ENCODE results near the gene PLCE1.

Gene PLCE1

GRCh38 chr10:94025806-94026205, 32.1 kb downstream of the PLCE1 start:
- no peak for DNase-seq

GRCh38 chr10:94027197-94027596, 33.5 kb downstream of the PLCE1 start:
- no peak for DNase-seq

GRCh38 chr10:94029955-94030354, 36.2 kb downstream of the PLCE1 start:
- DNase-seq: no peak

- no peak for DNase-seq
These were observed 42.4 kb downstream of the PLCE1 start for GRCh38 chr10:94035982-94036765.

- no peak for DNase-seq
These were observed 43.0 kb downstream of the PLCE1 start for GRCh38 chr10:94036766-94037033.

GRCh38 chr10:94037286-94037685, 43.6 kb downstream of the PLCE1 start:
- no peak for DNase-seq

GRCh38 chr10:94038024-94038423, 44.3 kb downstream of the PLCE1 start:
- no peak for DNase-seq

GRCh38 chr10:94041206-94041605, 47.5 kb downstream of the PLCE1 start:
- no peak for DNase-seq

GRCh38 chr10:94042001-94042833, 48.5 kb downstream of the PLCE1 start:
- DNase-seq: no peak

GRCh38 chr10:94042834-94043175, 49.1 kb downstream of the PLCE1 start:
- DNase-seq: no peak

Measured in cortex of kidney (tissue), 1 donor.